Endothelial cell (in vitro differentiated cells): ENCODE data around the gene E2F1. TPM values are rescaled to one million over a fixed set of nuclear protein-coding genes. Genes with fewer than 3 reads are reported as not detected.

Experiments used
- DNase-seq: peaks from one replicate; pipeline ENCODE4 v3.0.0; 2021; ENCODE audit warnings: low spot score
- H3K27ac Mint-ChIP-seq: one replicate; pipeline ENCODE4 v1.8.0; 2021; ENCODE audit warnings: mixed read lengths, inconsistent platforms; ENCODE audit not compliant: unreplicated experiment
- H3K27me3 Mint-ChIP-seq: one replicate; pipeline ENCODE4 v1.8.0; 2021; ENCODE audit warnings: mild to moderate bottlenecking, moderate library complexity, mixed read lengths, inconsistent platforms; ENCODE audit not compliant: unreplicated experiment
- H3K36me3 Mint-ChIP-seq: one replicate; pipeline ENCODE4 v1.8.0; 2021; ENCODE audit warnings: mild to moderate bottlenecking, low read depth, mixed read lengths, inconsistent platforms; ENCODE audit not compliant: unreplicated experiment
- H3K4me1 Mint-ChIP-seq: one replicate; pipeline ENCODE4 v1.8.0; 2021; ENCODE audit warnings: mild to moderate bottlenecking, mixed read lengths, inconsistent platforms; ENCODE audit not compliant: unreplicated experiment
- H3K4me3 Mint-ChIP-seq: one replicate; pipeline ENCODE4 v1.8.0; 2021; ENCODE audit warnings: mild to moderate bottlenecking, mixed read lengths, inconsistent platforms; ENCODE audit not compliant: unreplicated experiment
- H3K9me3 Mint-ChIP-seq: one replicate; pipeline ENCODE4 v1.8.0; 2021; ENCODE audit warnings: mixed read lengths, inconsistent platforms; ENCODE audit not compliant: unreplicated experiment
- CTCF ChIP-seq: fragments of 200-600 bp; sonication (generic); IDR thresholded peaks from one replicate; pipeline ENCODE4 v1.5.0; 2021; ENCODE audit warnings: antibody characterized with exemption; ENCODE audit not compliant: unreplicated experiment
- total RNA-seq: library from RNA; stranded (reverse); fragmentation: NEBNext Ultra II Directional; extraction: Animal tissue kit (Norgen Biotek cat#: 25700); gene quantifications from one replicate; pipeline ENCODE4 v1.2.1, GENCODE V29; 2021; ENCODE audit not compliant: unreplicated experiment

E2F1 gene
- total RNA-seq, 1 donor from 2014 or later = 6.7 TPM

- Mint-ChIP-seq H3K27me3 (no peaks in the 10 kb centered on the region), H3K4me3 (peak overlapping the region; percentile 86), H3K9me3 (no peaks in the 10 kb centered on the region), H3K36me3 (no peaks in the 10 kb centered on the region), H3K27ac (no peak overlapping the region), H3K4me1 (peaks cover 10% of the 10 kb centered on the region)
- DNase-seq = peak; percentile 6
- no peak for TF ChIP-seq CTCF
Measured at GRCh38 chr20:33730946-33731692, 44.9 kb upstream of the E2F1 start.

DNA sequence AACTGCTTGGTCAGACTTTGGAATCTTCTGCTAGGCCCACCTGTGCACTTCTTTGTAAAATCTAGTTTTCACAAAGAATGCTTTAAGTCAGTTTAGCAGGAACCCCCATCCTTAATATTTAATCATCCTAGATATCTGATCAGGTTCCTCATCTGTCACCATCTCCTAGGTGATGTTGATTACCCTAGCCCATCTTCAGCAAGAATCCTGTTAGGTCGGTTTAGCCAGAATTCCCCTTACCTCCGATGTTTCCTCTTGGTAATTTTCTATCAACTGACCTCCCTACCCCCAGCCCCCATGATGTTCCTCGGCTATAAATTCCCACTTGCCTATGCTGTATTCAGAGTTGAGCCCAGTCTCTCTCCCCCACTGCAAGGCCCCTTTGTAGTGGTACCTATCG lies 42.9 kb upstream of the E2F1 start:
- H3K27me3 Mint-ChIP-seq = no peaks in the 10 kb centered on the region
- no peak overlapping the region for H3K4me3 Mint-ChIP-seq
- no peak for TF ChIP-seq CTCF
- no peak overlapping the region for H3K27ac Mint-ChIP-seq
- no peak for DNase-seq
- no peaks in the 10 kb centered on the region for H3K36me3 Mint-ChIP-seq
- H3K4me1 Mint-ChIP-seq = peaks cover 10% of the 10 kb centered on the region
- H3K9me3 Mint-ChIP-seq = no peaks in the 10 kb centered on the region

DNA sequence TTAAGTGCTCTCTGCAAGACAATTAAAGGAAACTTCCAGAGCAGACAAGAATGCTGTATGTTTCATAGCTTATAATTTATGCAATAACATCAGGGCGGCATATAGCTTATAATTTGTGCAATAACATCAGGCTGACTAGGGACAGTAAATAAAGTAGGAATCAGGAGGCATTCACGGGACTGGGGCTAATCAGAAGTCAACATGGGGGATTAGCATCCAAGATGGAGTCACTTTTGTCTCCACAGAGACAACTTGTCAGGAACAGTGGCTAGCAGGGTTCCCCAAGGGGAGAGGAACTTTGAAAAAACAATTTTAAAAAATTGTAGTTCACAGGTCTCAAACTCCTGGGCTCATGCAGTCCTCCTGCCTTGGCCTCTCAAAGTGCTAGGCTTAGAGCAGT lies 42.3 kb upstream of the E2F1 start:
- H3K27me3 Mint-ChIP-seq = no peaks in the 10 kb centered on the region

DNA sequence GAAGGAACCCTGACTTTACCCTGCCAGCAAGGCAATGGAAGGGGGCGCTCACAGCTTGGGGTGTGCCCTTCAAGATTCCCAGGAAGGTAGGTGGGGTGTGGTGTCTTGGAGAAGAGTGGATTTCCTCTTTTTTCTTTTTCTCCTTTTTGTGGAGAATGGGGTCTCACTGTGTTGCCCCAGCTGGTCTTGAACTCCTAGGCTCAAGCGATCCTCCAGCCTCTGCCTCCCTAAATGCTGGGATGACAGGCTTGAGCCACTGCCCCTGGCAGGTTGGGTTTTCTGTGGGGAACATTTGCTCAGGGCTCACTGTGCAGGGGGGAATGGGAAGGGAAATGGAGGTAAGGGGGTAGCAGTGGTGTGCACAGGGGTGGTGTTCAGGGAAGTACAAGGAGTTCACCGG lies 41.6 kb upstream of the E2F1 start:
- no peaks in the 10 kb centered on the region for H3K36me3 Mint-ChIP-seq
- no peak overlapping the region for H3K27ac Mint-ChIP-seq
- H3K4me1 Mint-ChIP-seq = peaks cover 4% of the 10 kb centered on the region
- no peak for TF ChIP-seq CTCF
- no peak overlapping the region for H3K4me3 Mint-ChIP-seq
- H3K9me3 Mint-ChIP-seq = no peaks in the 10 kb centered on the region
- no peak for DNase-seq
- H3K27me3 Mint-ChIP-seq = no peaks in the 10 kb centered on the region

More for the DNA sequence above, 42.3 kb upstream of the E2F1 start:
- no peak overlapping the region for H3K4me3 Mint-ChIP-seq
- no peak for TF ChIP-seq CTCF
- no peaks in the 10 kb centered on the region for H3K36me3 Mint-ChIP-seq
- DNase-seq = no peak
- no peaks in the 10 kb centered on the region for H3K9me3 Mint-ChIP-seq
- no peak overlapping the region for H3K27ac Mint-ChIP-seq
- H3K4me1 Mint-ChIP-seq = peaks cover 4% of the 10 kb centered on the region

DNA sequence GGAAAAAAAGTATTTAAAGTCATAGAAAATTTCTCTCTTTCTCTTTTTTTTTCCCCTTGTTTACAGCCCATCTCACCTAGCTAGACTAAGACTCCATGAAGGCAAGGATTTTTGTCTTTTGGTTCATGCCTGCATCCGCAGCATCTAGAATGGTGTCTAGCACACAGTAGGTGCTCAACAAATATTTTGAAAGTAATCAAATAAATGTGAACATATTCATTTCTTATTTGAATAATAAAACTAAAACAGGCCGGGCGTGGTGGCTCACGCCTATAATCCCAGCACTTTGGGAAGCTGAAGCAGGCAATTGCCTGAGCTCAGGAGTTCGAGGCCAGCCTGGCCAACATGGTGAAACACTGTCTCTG lies 40.9 kb upstream of the E2F1 start:
- Mint-ChIP-seq H3K27me3 (no peaks in the 10 kb centered on the region), H3K36me3 (no peaks in the 10 kb centered on the region), H3K4me1 (peaks cover 4% of the 10 kb centered on the region), H3K4me3 (no peak overlapping the region), H3K27ac (no peak overlapping the region), H3K9me3 (no peaks in the 10 kb centered on the region)
- TF ChIP-seq CTCF = no peak
- no peak for DNase-seq
